ENCODE measurements around the gene ADAM19.
A peak's percentile ranks its signal among the peaks of the same experiment; 100 is the strongest.

The ADAM19 gene

GRCh38 chr5:157596487-157596886 lies 20.9 kb upstream of the ADAM19 start:
- DNase-seq = peak; percentile 68

- no peak for DNase-seq
Measured at GRCh38 chr5:157594675-157595459, 19.3 kb upstream of the ADAM19 start.

DNA sequence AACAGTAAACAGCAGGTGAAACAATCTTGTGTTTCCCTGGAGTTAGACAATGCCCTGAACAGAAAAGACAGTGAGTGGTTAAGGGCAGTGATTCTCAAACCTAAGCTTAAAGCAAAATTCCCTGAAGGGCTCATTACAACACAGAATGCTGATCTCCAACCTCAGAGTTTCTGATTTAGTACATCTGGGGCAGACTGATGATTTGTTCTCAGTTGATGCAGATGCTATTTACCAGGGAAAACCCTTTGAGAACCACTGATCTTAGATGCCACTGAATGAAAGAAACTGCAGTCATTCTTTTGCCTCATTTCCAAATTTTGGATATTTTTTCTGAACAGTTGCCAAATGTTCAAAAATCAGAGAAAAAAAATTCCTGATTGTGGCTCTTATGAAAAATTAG lies 18.7 kb upstream of the ADAM19 start:
- DNase-seq = no peak

GRCh38 chr5:157593052-157593757 lies 17.6 kb upstream of the ADAM19 start:
- DNase-seq = no peak

DNA sequence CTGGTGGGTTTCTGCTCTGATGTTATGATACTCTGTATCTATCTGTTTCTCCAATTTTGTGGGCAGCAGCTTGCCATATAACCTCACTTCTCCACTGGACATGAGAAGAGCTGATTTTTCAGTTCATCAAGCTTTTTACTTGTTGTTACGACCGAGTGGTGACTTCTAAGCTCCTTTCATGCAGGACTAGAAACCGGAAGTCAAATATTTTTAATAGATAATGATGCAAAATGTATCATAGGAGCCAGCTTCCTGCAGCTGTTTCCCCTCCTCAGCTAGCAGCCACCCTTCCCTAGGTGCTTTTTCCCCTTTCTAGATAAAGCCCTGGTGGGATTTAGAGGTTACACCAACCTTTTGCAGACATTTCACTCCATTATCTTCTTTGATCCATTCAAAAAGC lies 17.0 kb upstream of the ADAM19 start:
- no peak for DNase-seq

- no peak for DNase-seq
Measured at GRCh38 chr5:157590478-157590877, 14.9 kb upstream of the ADAM19 start.

DNA sequence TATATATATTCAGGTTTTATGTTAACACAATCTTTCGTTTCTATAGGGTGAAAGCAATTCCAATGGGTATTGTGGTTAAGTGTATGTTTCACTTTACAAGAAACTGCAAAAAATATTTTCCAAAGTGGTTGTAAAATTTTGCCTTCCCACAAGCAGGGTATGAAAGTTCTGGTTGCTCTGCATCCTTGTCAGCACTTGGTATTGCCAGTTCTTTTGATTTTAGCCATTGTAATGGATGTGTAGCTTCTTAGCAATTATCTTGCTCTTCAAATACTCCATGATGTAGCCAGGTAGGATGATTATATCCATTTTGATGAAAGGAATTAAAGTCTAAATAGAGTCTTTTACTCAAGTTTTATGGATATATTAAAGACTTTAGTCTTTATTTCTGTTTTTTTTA lies 9.1 kb upstream of the ADAM19 start:
- no peak for DNase-seq

- no peak for DNase-seq
Measured at GRCh38 chr5:157582731-157583620, 7.4 kb upstream of the ADAM19 start.

GRCh38 chr5:157581901-157582300 lies 6.3 kb upstream of the ADAM19 start:
- DNase-seq = no peak

DNA sequence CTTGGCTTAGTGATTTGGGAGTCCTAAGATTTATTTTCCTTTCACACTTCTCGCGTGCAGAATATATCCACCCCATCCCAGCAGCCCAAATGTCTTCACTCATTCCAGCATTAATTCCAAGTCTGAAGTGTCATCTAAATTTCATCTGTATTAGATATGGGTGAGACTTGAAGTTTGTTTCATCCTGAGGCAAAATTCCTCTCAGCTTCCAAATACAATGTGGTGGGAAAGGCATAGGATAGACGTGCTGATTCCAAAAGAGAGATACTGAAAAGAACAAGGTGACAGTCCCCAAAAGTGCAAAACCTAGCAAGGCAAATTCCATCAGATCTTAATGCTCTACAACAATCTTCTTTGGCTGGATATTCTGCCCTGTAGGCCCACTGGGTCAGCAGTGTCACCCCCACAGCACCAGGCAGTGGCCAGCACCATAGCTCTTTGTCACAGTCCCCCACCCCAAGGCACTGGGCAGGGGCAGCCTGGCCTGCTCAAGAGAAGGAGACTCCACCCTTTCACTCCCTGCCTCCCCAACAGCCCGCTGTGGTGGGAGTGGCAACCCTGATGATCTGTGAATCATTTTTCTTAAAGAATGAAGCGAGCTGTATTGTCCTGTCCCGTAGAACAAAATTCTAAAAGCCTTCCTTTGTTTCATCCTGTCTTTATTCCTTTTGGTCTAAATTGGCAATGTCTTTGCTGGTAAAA lies 2.7 kb upstream of the ADAM19 start:
- no peak for DNase-seq

GRCh38 chr5:157576678-157577077 lies 1.1 kb upstream of the ADAM19 start:
- DNase-seq = no peak

GRCh38 chr5:157574456-157575380 lies 857 bp downstream of the ADAM19 start:
- DNase-seq = peak; percentile 37

- peak; percentile 26 for DNase-seq
Measured at GRCh38 chr5:157571357-157571827, 4.2 kb downstream of the ADAM19 start.

DNA sequence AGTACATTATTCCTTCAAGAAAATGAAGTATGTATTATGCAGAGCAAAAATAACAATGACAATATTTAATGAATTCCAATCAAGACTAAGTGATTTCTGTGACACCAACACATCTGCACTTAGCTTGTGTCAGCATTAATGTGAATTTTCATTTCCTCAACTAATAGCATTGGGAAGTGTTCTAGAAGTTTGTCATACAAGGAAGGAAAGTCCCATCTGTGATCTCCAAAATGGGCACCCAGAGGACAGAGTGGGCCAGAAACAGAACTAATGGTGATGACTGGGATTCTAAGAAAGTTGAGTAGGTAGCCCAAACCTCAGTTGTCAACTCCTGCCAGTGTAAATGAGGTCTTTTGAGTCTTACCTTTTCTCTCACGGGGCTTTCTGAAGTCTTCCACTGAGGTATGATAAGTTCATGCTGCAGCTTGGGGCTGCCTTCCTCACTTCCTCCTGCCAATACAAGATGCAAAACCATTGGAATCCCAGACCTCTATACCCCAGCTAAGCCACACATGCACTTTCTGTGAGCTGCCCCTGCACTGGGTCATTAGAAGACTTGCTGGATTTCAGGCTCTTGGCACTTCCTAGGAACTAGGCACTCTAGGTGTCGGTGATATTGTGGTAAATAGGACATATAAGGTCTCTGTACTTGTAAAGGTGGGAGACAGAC lies 4.9 kb downstream of the ADAM19 start:
- DNase-seq = no peak

GRCh38 chr5:157568720-157569119 lies 6.9 kb downstream of the ADAM19 start:
- DNase-seq = no peak

DNA sequence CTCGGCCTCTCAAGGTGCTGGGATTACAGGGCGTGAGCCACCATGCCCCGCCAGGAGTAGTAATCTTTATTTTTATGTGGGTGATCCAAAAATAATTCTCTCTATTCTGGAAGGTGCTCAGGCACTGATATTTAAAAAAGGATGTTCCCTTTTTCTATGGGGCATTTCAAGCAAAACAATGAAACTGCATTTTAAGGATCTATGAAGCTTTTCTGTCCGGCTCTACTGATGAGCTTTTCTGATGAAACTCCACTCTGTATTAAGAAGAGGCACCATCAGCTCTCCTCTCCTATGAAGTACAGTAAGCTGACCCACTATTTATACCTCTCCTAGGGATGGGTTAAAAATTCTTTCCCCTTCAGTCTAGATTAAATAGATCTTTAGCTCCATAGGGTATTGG lies 7.4 kb downstream of the ADAM19 start:
- no peak for DNase-seq

DNA sequence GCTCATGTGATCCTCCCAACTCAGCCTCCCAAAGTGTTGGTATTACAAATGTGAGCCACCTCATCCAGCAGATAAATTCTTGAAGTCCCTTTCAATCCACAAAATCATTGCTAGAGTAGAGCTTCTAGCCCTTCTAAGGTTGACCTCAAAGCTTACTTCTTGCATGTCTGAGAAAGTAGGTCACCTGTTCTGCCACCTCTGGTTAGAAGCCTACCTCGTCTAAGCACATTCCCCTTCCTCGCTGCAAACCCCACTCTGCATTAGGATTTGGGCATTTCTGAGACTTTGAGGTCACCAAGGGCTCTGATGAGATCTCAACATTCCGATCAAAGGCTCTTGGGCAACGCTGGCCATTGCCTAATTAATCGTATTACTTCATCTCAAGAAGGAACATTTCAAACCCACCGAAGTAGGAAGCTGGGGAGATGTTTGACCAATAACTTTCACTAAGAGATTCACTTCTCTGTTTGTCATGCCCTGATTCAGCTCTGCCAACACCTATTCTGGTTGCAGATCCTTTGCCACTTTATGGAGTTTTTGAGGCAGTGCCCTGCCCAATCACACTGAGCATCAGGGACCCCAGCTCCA lies 8.6 kb downstream of the ADAM19 start:
- DNase-seq = no peak

GRCh38 chr5:157563929-157564716 lies 11.5 kb downstream of the ADAM19 start:
- no peak for DNase-seq

- DNase-seq = no peak
Measured at GRCh38 chr5:157563373-157563928, 12.1 kb downstream of the ADAM19 start.
